ENCODE measurements around the gene THBS2. TPM values are rescaled to one million over a fixed set of nuclear protein-coding genes. Genes with fewer than 3 reads are reported as not detected.

Gene THBS2
- total RNA-seq, 1 donor from 2014 or later, result not detected

- TF ChIP-seq, protein P1, sequence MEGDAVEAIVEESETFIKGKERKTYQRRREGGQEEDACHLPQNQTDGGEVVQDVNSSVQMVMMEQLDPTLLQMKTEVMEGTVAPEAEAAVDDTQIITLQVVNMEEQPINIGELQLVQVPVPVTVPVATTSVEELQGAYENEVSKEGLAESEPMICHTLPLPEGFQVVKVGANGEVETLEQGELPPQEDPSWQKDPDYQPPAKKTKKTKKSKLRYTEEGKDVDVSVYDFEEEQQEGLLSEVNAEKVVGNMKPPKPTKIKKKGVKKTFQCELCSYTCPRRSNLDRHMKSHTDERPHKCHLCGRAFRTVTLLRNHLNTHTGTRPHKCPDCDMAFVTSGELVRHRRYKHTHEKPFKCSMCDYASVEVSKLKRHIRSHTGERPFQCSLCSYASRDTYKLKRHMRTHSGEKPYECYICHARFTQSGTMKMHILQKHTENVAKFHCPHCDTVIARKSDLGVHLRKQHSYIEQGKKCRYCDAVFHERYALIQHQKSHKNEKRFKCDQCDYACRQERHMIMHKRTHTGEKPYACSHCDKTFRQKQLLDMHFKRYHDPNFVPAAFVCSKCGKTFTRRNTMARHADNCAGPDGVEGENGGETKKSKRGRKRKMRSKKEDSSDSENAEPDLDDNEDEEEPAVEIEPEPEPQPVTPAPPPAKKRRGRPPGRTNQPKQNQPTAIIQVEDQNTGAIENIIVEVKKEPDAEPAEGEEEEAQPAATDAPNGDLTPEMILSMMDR (IDR thresholded peaks at IDR 0.05; ENCODE audit: unreplicated experiment), result no peak
- Mint-ChIP-seq H3K27ac (no peak overlapping the region), H3K4me1 (ENCODE audit: low read depth) (no peaks in the 10 kb centered on the region), H3K36me3 (ENCODE audit: insufficient read depth) (no peaks in the 10 kb centered on the region), H3K4me3 (ENCODE audit: low read depth) (no peak overlapping the region), H3K9me3 (ENCODE audit: low read depth) (no peaks in the 10 kb centered on the region), H3K27me3 (peaks cover 17% of the 10 kb centered on the region)
- DNase-seq (ENCODE audit: low spot score, unreplicated experiment), result no peak
Measured at GRCh38 chr6:169168302-169168630, 85.4 kb downstream of the THBS2 start.

- no peaks in the 10 kb centered on the region for H3K4me1 Mint-ChIP-seq (ENCODE audit: low read depth)
- H3K27ac Mint-ChIP-seq, result no peak overlapping the region
- no peaks in the 10 kb centered on the region for H3K36me3 Mint-ChIP-seq (ENCODE audit: insufficient read depth)
- H3K4me3 Mint-ChIP-seq (ENCODE audit: low read depth), result no peak overlapping the region
- no peak for DNase-seq (ENCODE audit: low spot score, unreplicated experiment)
- H3K27me3 Mint-ChIP-seq, result peaks cover 17% of the 10 kb centered on the region
- no peaks in the 10 kb centered on the region for H3K9me3 Mint-ChIP-seq (ENCODE audit: low read depth)
- TF ChIP-seq, protein P1 (IDR thresholded peaks at IDR 0.05; ENCODE audit: unreplicated experiment), result no peak
Measured at GRCh38 chr6:169167581-169168301, 85.9 kb downstream of the THBS2 start.

- H3K4me3 Mint-ChIP-seq (ENCODE audit: low read depth), result no peak overlapping the region
- no peaks in the 10 kb centered on the region for H3K36me3 Mint-ChIP-seq (ENCODE audit: insufficient read depth)
- TF ChIP-seq, protein P1 (IDR thresholded peaks at IDR 0.05; ENCODE audit: unreplicated experiment), result no peak
- H3K27ac Mint-ChIP-seq, result no peak overlapping the region
- H3K4me1 Mint-ChIP-seq (ENCODE audit: low read depth), result no peaks in the 10 kb centered on the region
- H3K27me3 Mint-ChIP-seq, result peaks cover 21% of the 10 kb centered on the region
- H3K9me3 Mint-ChIP-seq (ENCODE audit: low read depth), result no peaks in the 10 kb centered on the region
- no peak for DNase-seq (ENCODE audit: low spot score, unreplicated experiment)
Measured at GRCh38 chr6:169166896-169167580, 86.6 kb downstream of the THBS2 start.

Data from progenitor cell of endocrine pancreas (in vitro differentiated cells).